MCF 10A (cell line): ENCODE measurements around the gene MS4A15. TPM values are rescaled to one million over a fixed set of nuclear protein-coding genes. Genes with fewer than 3 reads are reported as not detected.

Experiments
- BruUV-seq: library from RNA; stranded (reverse); fragments of 400-500 nt; replicated peaks from 2 replicates; lab custom pipeline; 2021; lab: Mats Ljungman, UMichigan
- CTCF ChIA-PET: fragments of 300-600 bp; sonication (Branson Sonifier 250); formaldehyde crosslinking; extraction: SDS; loops from one replicate; lab custom pipeline; 2021; ENCODE audit warnings: antibody characterized with exemption, inconsistent platforms; lab: Yijun Ruan, JAX
- POLR2A ChIA-PET: fragments of 300-600, 350-650 bp; sonication (Branson Sonifier 250); formaldehyde crosslinking; extraction: SDS; loops from one replicate; lab custom pipeline; 2020; ENCODE audit warnings: antibody characterized with exemption, inconsistent platforms; lab: Yijun Ruan, JAX
- DNase-seq: peaks from one replicate; pipeline ENCODE4 v3.0.0-alpha.2; 2018; ENCODE audit not compliant: unreplicated experiment
- H3K27ac Mint-ChIP-seq: one replicate; pipeline ENCODE4 v1.8.0; 2022; ENCODE audit warnings: mild to moderate bottlenecking, low read depth, mixed read lengths; ENCODE audit not compliant: unreplicated experiment
- H3K27me3 Mint-ChIP-seq: one replicate; pipeline ENCODE4 v1.8.0; 2022; ENCODE audit warnings: mixed read lengths; ENCODE audit not compliant: insufficient read depth, unreplicated experiment
- H3K36me3 Mint-ChIP-seq: one replicate; pipeline ENCODE4 v1.8.0; 2022; ENCODE audit warnings: mild to moderate bottlenecking, moderate library complexity, mixed read lengths; ENCODE audit not compliant: insufficient read depth, unreplicated experiment
- H3K4me1 Mint-ChIP-seq: one replicate; pipeline ENCODE4 v1.8.0; 2022; ENCODE audit warnings: mixed read lengths; ENCODE audit not compliant: insufficient read depth, unreplicated experiment
- H3K4me3 Mint-ChIP-seq: one replicate; pipeline ENCODE4 v1.8.0; 2022; ENCODE audit warnings: mild to moderate bottlenecking, moderate library complexity, mixed read lengths; ENCODE audit not compliant: unreplicated experiment
- H3K9me3 Mint-ChIP-seq: one replicate; pipeline ENCODE4 v1.8.0; 2022; ENCODE audit warnings: mixed read lengths; ENCODE audit not compliant: unreplicated experiment
- CTCF ChIP-seq: fragments of 200-600 bp; IDR thresholded peaks from one replicate; pipeline ENCODE4 v1.8.0; 2022; ENCODE audit warnings: antibody characterized with exemption, mild to moderate bottlenecking; ENCODE audit not compliant: unreplicated experiment
- intact Hi-C: fragments of 100-400 bp; cut with micrococcal nuclease; formaldehyde crosslinking; loops from 2 replicates; pipeline ENCODE4 v1.14.1; 2022
- total RNA-seq: library from RNA; stranded (reverse); gene quantifications from 2 replicates; pipeline ENCODE4 v1.2.3, GENCODE V29; 2022

The MS4A15 gene
- total RNA-seq, 1 experiment from 2014 or later: not detected

GRCh38 chr11:60739114-60739513 lies 17.6 kb upstream of the MS4A15 start:
- peak; percentile 13 for TF ChIP-seq CTCF
- no peak overlapping the region for H3K27ac Mint-ChIP-seq
- intact Hi-C loops: no loop called here
- no TSS peak for BruUV-seq
- POLR2A ChIA-PET: no interaction called here
- no peaks in the 10 kb centered on the region for H3K4me1 Mint-ChIP-seq
- no peak overlapping the region for H3K4me3 Mint-ChIP-seq
- H3K27me3 Mint-ChIP-seq: peaks cover 11% of the 10 kb centered on the region
- H3K9me3 Mint-ChIP-seq: no peaks in the 10 kb centered on the region
- DNase-seq: no peak
- CTCF ChIA-PET: interaction anchor here (0.6 kb wide), 1 partner anchor 37 kb away, joined by 4 read pairs; no protein-coding TSS in a partner anchor
- H3K36me3 Mint-ChIP-seq: no peaks in the 10 kb centered on the region

- Mint-ChIP-seq H3K27ac (no peak overlapping the region), H3K36me3 (no peaks in the 10 kb centered on the region), H3K27me3 (peaks cover 11% of the 10 kb centered on the region), H3K9me3 (no peaks in the 10 kb centered on the region), H3K4me1 (no peaks in the 10 kb centered on the region), H3K4me3 (no peak overlapping the region)
- POLR2A ChIA-PET: no interaction called here
- intact Hi-C loops: no loop called here
- CTCF ChIA-PET: interaction anchor here (0.6 to 1.3 kb wide), 2 partner anchors 17 to 976 kb away, joined by 3 to 4 read pairs; no protein-coding TSS in a partner anchor
- BruUV-seq: no TSS peak
- TF ChIP-seq CTCF: no peak
- DNase-seq: no peak
Observed at GRCh38 chr11:60740573-60740972, 16.1 kb upstream of the MS4A15 start.

- Mint-ChIP-seq H3K4me3 (no peak overlapping the region), H3K4me1 (no peaks in the 10 kb centered on the region), H3K27ac (no peak overlapping the region), H3K9me3 (no peaks in the 10 kb centered on the region), H3K36me3 (no peaks in the 10 kb centered on the region), H3K27me3 (peaks cover 11% of the 10 kb centered on the region)
- CTCF ChIA-PET: interaction anchor here (0.5 to 1.3 kb wide), 2 partner anchors 9 to 17 kb away, joined by 3 read pairs; no protein-coding TSS in a partner anchor
- POLR2A ChIA-PET: no interaction called here
- no peak for DNase-seq
- no TSS peak for BruUV-seq
- intact Hi-C loops: no loop called here
- no peak for TF ChIP-seq CTCF
Observed at GRCh38 chr11:60741421-60741820, 15.2 kb upstream of the MS4A15 start.

GRCh38 chr11:60743058-60743457 lies 13.6 kb upstream of the MS4A15 start:
- H3K36me3 Mint-ChIP-seq: no peaks in the 10 kb centered on the region
- intact Hi-C loops: no loop called here

More at GRCh38 chr11:60743058-60743457, 13.6 kb upstream of the MS4A15 start:
- no peak for DNase-seq
- Mint-ChIP-seq H3K4me1 (no peaks in the 10 kb centered on the region), H3K27me3 (peaks cover 21% of the 10 kb centered on the region), H3K27ac (no peak overlapping the region), H3K9me3 (peaks cover 8% of the 10 kb centered on the region), H3K4me3 (no peak overlapping the region)
- BruUV-seq: no TSS peak
- no peak for TF ChIP-seq CTCF
- POLR2A ChIA-PET: interaction anchor here (0.6 to 0.7 kb wide), 3 partner anchors 499 to 789 kb away, joined by 3 read pairs; no protein-coding TSS in a partner anchor
- CTCF ChIA-PET: interaction anchor here (0.6 kb wide), 1 partner anchor 401 kb away, joined by 3 read pairs; no protein-coding TSS in a partner anchor
